CD4-positive, alpha-beta memory T cell (primary cell): ENCODE results near the gene CNTLN. TPM values are rescaled to one million over a fixed set of nuclear protein-coding genes. Genes with fewer than 3 reads are reported as not detected.
"Not testable (repeated sequence)": the region's sequence is repeated elsewhere in the genome, so short reads cannot be mapped to it uniquely, and the experiment has no call there.

ENCODE experiments used
- CTCF ChIA-PET: fragments of 350-600 bp; sonication (Branson Sonifier 250); formaldehyde crosslinking; loops from one replicate; lab custom pipeline; 2021; ENCODE audit warnings: inconsistent platforms; ENCODE audit not compliant: partially characterized antibody; lab: Charles Lee
- POLR2A ChIA-PET: fragments of 350-600 bp; sonication (Branson Sonifier 250); formaldehyde crosslinking; loops from one replicate; lab custom pipeline; 2021; ENCODE audit not compliant: partially characterized antibody; lab: Charles Lee
- DNase-seq, 5 donors: peaks; one replicate each; pipeline versions ENCODE4 v3.0.0 to v3.0.0-alpha.2; 2020 to 2022; ENCODE audit warnings: mixed read lengths in 1 of 5
- H3K27ac ChIP-seq: one replicate; pipeline ENCODE4 v1.7.0; 2013; ENCODE audit warnings: low read depth, low read length
- H3K27me3 ChIP-seq: 2 replicates; pipeline ENCODE4 v1.7.0; 2013; ENCODE audit warnings: mild to moderate bottlenecking, low read length, moderate library complexity; ENCODE audit not compliant: insufficient read depth
- H3K36me3 ChIP-seq: 2 replicates; pipeline ENCODE4 v1.7.0; 2013; ENCODE audit warnings: mild to moderate bottlenecking, low read length, moderate library complexity; ENCODE audit not compliant: insufficient read depth
- H3K4me1 ChIP-seq: 2 replicates; pipeline ENCODE4 v1.7.0; 2013; ENCODE audit warnings: mild to moderate bottlenecking, low read length, moderate library complexity; ENCODE audit not compliant: insufficient read depth
- H3K4me3 ChIP-seq, 2 donors: one replicate each; pipeline ENCODE4 v1.7.0; 2013; ENCODE audit warnings: low read length in 2 of 2, mild to moderate bottlenecking in 1 of 2
- H3K9me3 ChIP-seq, 2 donors: one replicate each; pipeline ENCODE4 v1.7.0; 2013; ENCODE audit warnings: low read length in 2 of 2, control low read depth in 1 of 2; ENCODE audit not compliant: control insufficient read depth in 1 of 2
- H3K27ac Mint-ChIP-seq, 7 donors: one replicate each; pipeline ENCODE4 v1.8.0; 2020 to 2021; ENCODE audit warnings: mixed read lengths in 7 of 7, mild to moderate bottlenecking in 6 of 7, inconsistent platforms in 3 of 7, moderate library complexity in 3 of 7
- H3K27me3 Mint-ChIP-seq, 2 donors: one replicate each; pipeline ENCODE4 v1.8.0; 2020 to 2021; ENCODE audit warnings: mixed read lengths in 2 of 2
- H3K36me3 Mint-ChIP-seq, 2 donors: one replicate each; pipeline ENCODE4 v1.8.0; 2020 to 2021; ENCODE audit warnings: mixed read lengths in 2 of 2, inconsistent platforms in 1 of 2, mild to moderate bottlenecking in 1 of 2
- H3K4me1 Mint-ChIP-seq, 4 donors: one replicate each; pipeline ENCODE4 v1.8.0; 2020 to 2021; ENCODE audit warnings: mixed read lengths in 4 of 4, mild to moderate bottlenecking in 1 of 4
- H3K4me3 Mint-ChIP-seq, 8 donors: one replicate each; pipeline ENCODE4 v1.8.0; 2020 to 2021; ENCODE audit warnings: mixed read lengths in 8 of 8, mild to moderate bottlenecking in 7 of 8, moderate library complexity in 6 of 8, inconsistent platforms in 3 of 8
- H3K9me3 Mint-ChIP-seq, 8 donors: one replicate each; pipeline ENCODE4 v1.8.0; 2020 to 2021; ENCODE audit warnings: mixed read lengths in 8 of 8, mild to moderate bottlenecking in 5 of 8, inconsistent platforms in 3 of 8, moderate library complexity in 1 of 8
- intact Hi-C: fragments of 100-400 bp; cut with micrococcal nuclease; formaldehyde crosslinking; loops from one replicate; pipeline ENCODE4 v1.15.1; 2023
- polyA plus RNA-seq, 2 donors: library from polyadenylated mRNA; unstranded; fragments of 300-500 nt; fragmentation: Illumina TruSeq; gene quantifications; one replicate each; pipeline ENCODE4 v1.2.3, GENCODE V29; 2021
- total RNA-seq, 2 experiments: library from RNA; stranded (reverse); gene quantifications; one replicate each; pipeline ENCODE4 v1.2.3, GENCODE V29; 2021

CNTLN gene
- total and polyA plus RNA-seq, 4 experiments from 2014 or later = 0.03 to 0.15 (median 0.11) TPM; not detected in 1

DNA sequence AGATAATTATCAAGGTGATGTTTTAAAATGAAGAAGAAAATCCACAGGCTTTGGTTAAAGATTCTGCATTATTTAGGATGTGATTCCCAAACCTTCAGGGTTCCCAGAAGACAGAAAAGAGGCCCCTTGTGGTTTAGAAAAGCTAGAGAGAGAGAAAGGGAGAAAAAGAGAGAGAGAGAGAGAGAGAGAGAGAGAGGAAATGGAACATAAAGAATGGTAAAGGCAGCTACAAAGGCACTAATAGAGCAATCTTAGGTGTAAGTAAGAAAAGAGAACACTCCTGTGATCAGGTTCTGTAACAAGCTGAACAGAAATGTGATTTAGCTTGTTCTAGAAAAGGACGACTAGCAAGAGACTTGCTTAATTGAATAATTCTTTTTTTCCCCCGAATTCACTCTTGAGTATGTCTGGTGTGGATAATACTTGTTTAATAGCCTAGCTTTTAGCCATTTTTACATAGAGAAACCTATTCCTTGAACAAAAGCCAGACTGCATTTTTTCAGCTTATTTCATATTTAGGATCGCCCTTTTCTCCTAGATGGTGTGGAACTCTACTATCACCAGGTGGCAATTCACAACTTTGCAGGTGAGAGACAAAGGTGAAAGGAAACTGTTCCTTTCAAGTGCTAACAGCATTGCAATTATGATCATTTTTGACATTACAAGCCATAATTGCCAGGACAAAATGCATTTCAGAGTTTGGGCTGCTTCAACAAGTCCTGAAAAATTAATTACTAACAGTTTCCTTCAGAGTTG is 386.4 kb downstream of the CNTLN start:
- Mint-ChIP-seq H3K9me3 (peaks cover 0 to 10% (median 0%) of the 10 kb centered on the region in 8 donors), H3K27ac (no peak overlapping the region), H3K4me3 (no peak overlapping the region), H3K27me3 (no peaks in the 10 kb centered on the region), H3K4me1 (no peaks in the 10 kb centered on the region), H3K36me3 (no peaks in the 10 kb centered on the region)
- no peaks in the 10 kb centered on the region for H3K27me3 ChIP-seq
- H3K4me1 ChIP-seq = no peaks in the 10 kb centered on the region
- H3K36me3 ChIP-seq = no peaks in the 10 kb centered on the region
- ChIA-PET CTCF (interaction anchor here (0.8 kb wide), 1 partner anchor 12 kb away, joined by 3 read pairs; no protein-coding TSS in a partner anchor), POLR2A (no interaction called here)
- H3K4me3 ChIP-seq = no peak overlapping the region
- no peaks in the 10 kb centered on the region for H3K9me3 ChIP-seq
- H3K27ac ChIP-seq = no peak overlapping the region
- intact Hi-C loops = no loop called here
- no peak for DNase-seq

DNA sequence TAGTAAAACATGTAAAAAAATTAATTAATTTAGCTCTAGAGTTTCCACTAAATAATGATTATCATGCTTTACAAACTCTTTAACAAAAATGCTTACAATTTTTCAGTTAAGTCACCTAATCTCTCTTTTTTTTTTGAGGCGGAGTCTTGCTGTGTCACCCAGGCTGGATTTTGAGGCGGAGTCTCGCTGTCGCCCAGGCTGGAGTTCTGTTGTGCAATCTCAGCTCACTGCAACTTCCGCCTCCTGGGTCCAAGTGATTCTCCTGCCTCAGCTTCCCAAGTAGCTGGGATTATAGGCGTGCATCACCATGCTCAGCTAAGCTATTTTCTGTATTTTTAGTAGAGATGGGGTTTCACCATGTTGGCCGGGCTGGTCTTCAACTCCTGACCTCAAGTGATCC is 391.9 kb downstream of the CNTLN start:
- H3K9me3 ChIP-seq, intact Hi-C loops, H3K27me3 Mint-ChIP-seq, H3K27me3 ChIP-seq, H3K4me3 Mint-ChIP-seq, H3K4me1 Mint-ChIP-seq, H3K4me1 ChIP-seq, CTCF ChIA-PET, H3K9me3 Mint-ChIP-seq, H3K4me3 ChIP-seq, H3K36me3 ChIP-seq, DNase-seq, POLR2A ChIA-PET, H3K36me3 Mint-ChIP-seq, H3K27ac Mint-ChIP-seq, H3K27ac ChIP-seq: not testable (repeated sequence)

DNA sequence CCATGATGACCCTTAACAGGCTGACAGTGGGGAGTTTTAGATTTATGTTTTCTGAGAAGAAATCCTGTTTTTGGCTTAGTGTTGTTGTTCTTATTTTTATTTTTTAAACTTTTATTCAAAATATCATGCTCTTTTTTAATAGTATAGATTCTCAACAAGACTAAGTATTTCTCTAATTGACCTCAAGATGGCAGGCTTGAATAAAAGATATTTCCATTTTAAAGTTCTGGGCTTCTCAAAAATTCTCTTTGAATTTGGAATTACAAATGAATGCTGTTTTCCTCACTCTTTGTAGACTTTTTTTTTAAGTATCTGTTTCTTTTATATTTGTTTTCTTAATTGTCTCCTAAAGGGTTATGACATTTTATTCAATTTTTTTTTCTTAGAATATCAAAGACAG is 394.0 kb downstream of the CNTLN start:
- Mint-ChIP-seq H3K4me1 (no peaks in the 10 kb centered on the region), H3K4me3 (no peak overlapping the region), H3K27me3 (peaks cover 0 to 2% of the 10 kb centered on the region in 2 donors), H3K9me3 (peaks cover 0 to 3% (median 0%) of the 10 kb centered on the region in 8 donors), H3K36me3 (no peaks in the 10 kb centered on the region), H3K27ac (no peak overlapping the region)
- Histone ChIP-seq H3K27ac (no peak overlapping the region), H3K4me3 (no peak overlapping the region), H3K9me3 (no peaks in the 10 kb centered on the region), H3K27me3 (no peaks in the 10 kb centered on the region), H3K4me1 (no peaks in the 10 kb centered on the region), H3K36me3 (no peaks in the 10 kb centered on the region)
- no peak for DNase-seq
- ChIA-PET CTCF (no interaction called here), POLR2A (no interaction called here)
- intact Hi-C loops = no loop called here

DNA sequence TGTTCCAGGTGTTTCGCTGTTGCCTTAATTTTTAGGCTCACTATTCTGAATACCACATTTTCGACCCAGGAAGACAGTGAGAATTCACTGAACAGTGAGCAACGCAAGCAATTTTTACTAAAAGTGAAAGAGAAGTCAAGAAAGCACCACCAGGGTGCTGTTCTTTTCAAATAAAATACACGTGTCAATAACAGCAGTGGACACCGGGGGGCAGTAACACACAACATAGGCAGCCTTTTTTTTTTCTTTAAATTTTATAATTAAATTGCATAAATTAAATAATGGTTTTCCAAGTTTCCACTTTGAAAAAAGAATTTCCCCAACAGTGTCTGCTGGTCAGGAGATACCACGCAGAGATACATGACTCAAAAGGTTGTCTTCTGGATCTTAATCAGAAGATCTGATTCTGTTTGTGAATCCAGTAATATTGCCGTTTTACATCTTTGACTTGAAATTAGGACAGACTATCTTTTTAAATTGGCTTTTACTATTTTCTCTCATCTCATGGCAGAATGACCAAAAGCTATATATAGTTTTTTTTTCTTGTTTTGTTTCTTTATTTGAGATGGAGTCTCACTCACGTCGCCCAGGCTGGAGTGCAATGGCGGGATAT is 396.9 kb downstream of the CNTLN start:
- H3K27me3 Mint-ChIP-seq = peaks cover 0 to 4% of the 10 kb centered on the region in 2 donors
- intact Hi-C loops = no loop called here

DNA sequence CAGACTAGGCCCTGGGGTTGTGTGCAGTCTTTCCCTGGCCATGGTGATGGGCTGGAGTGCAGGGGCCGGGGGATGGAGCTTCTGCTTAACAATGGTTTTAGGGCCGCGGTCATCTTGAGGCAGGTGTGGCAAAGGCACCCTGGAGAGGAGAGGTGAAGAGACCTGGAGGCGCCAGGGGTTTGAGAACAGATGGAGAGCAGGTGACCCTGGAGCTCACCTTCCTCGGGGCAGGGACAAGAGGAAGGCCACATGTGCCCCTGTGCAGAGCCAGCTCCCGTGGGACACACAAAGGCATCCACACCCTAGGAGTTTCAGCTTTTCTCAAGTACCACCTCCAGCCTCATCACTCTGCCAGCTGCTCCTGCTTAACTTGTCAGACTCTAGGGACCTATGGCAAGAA is 397.6 kb downstream of the CNTLN start:
- no peak for DNase-seq
- intact Hi-C loops = no loop called here
- H3K36me3 Mint-ChIP-seq = no peaks in the 10 kb centered on the region
- H3K4me3 Mint-ChIP-seq = no peak overlapping the region
- Histone ChIP-seq H3K4me3 (no peak overlapping the region), H3K27ac (no peak overlapping the region), H3K9me3 (no peaks in the 10 kb centered on the region), H3K36me3 (no peaks in the 10 kb centered on the region), H3K27me3 (no peaks in the 10 kb centered on the region), H3K4me1 (no peaks in the 10 kb centered on the region)
- CTCF ChIA-PET = no interaction called here
- H3K27ac Mint-ChIP-seq = no peak overlapping the region
- H3K9me3 Mint-ChIP-seq = peaks cover 0 to 10% (median 3%) of the 10 kb centered on the region in 8 donors
- H3K4me1 Mint-ChIP-seq = no peaks in the 10 kb centered on the region
- POLR2A ChIA-PET = no interaction called here
- H3K27me3 Mint-ChIP-seq = peaks cover 0 to 3% of the 10 kb centered on the region in 2 donors

More for the DNA sequence above, 396.9 kb downstream of the CNTLN start:
- Histone ChIP-seq H3K36me3 (no peaks in the 10 kb centered on the region), H3K4me1 (no peaks in the 10 kb centered on the region), H3K27me3 (no peaks in the 10 kb centered on the region), H3K4me3 (no peak overlapping the region), H3K27ac (no peak overlapping the region), H3K9me3 (no peaks in the 10 kb centered on the region)
- H3K27ac Mint-ChIP-seq = no peak overlapping the region
- peaks cover 0 to 7% (median 3%) of the 10 kb centered on the region in 8 donors for H3K9me3 Mint-ChIP-seq
- POLR2A ChIA-PET = no interaction called here
- H3K4me1 Mint-ChIP-seq = no peaks in the 10 kb centered on the region
- no peak overlapping the region for H3K4me3 Mint-ChIP-seq
- H3K36me3 Mint-ChIP-seq = no peaks in the 10 kb centered on the region
- CTCF ChIA-PET = no interaction called here
- DNase-seq = no peak

DNA sequence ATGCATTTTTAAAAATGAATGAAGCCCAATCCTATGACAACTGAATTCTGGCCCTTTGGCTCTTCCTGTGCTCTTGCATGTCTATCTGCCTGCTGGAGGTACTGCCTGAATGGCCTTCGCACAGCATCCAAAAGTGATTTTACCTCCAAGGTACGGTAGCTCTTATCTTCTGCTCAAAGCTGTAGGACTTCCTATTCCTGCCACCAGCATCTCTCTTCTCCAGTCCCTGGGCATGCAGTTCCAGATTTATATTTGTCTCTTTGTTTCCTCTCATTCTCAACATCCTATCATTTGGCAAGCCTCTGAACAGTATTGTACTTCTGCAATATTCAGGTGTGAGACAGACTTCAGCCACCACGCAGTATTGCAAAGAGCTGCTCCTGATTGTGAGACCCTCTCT is 400.3 kb downstream of the CNTLN start:
- H3K36me3 Mint-ChIP-seq = no peaks in the 10 kb centered on the region
- POLR2A ChIA-PET = no interaction called here
- intact Hi-C loops = no loop called here

DNA sequence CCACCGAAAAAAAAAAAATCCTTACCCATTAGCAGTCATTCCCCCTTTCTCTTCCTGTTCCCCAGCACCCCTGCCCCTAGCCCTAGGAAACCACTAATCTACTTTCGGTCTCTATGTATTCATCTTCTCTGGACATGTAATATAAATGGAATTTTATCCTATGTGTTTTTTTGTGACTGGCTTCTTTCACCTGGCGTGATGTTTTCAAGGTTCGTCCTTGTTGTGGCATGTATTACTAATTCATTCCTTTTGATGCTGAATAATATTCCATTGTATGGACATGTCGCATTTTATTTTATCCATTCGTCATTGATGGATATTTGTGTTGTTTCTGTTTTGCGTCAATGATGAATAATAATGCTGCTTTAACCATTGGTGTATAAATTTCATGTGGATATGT is 401.2 kb downstream of the CNTLN start:
- DNase-seq = no peak
- Histone ChIP-seq H3K27ac (no peak overlapping the region), H3K27me3 (no peaks in the 10 kb centered on the region), H3K4me3 (no peak overlapping the region), H3K4me1 (no peaks in the 10 kb centered on the region), H3K9me3 (no peaks in the 10 kb centered on the region), H3K36me3 (no peaks in the 10 kb centered on the region)
- peaks cover 0 to 2% of the 10 kb centered on the region in 2 donors for H3K27me3 Mint-ChIP-seq
- H3K9me3 Mint-ChIP-seq = peaks cover 0 to 22% (median 6%) of the 10 kb centered on the region in 8 donors
- POLR2A ChIA-PET = no interaction called here
- CTCF ChIA-PET = no interaction called here
- intact Hi-C loops = no loop called here
- H3K36me3 Mint-ChIP-seq = no peaks in the 10 kb centered on the region
- H3K27ac Mint-ChIP-seq = no peak overlapping the region
- H3K4me3 Mint-ChIP-seq = no peak overlapping the region
- H3K4me1 Mint-ChIP-seq = no peaks in the 10 kb centered on the region

More for the DNA sequence above, 400.3 kb downstream of the CNTLN start:
- CTCF ChIA-PET = no interaction called here
- Mint-ChIP-seq H3K4me3 (no peak overlapping the region), H3K9me3 (peaks cover 0 to 20% (median 6%) of the 10 kb centered on the region in 8 donors), H3K27ac (no peak overlapping the region), H3K4me1 (no peaks in the 10 kb centered on the region), H3K27me3 (peaks cover 0 to 2% of the 10 kb centered on the region in 2 donors)
- H3K4me3 ChIP-seq = no peak overlapping the region
- H3K27ac ChIP-seq = no peak overlapping the region
- no peaks in the 10 kb centered on the region for H3K27me3 ChIP-seq
- no peaks in the 10 kb centered on the region for H3K9me3 ChIP-seq
- H3K4me1 ChIP-seq = no peaks in the 10 kb centered on the region
- H3K36me3 ChIP-seq = no peaks in the 10 kb centered on the region
- no peak for DNase-seq
